ENCODE results near the gene RBPJ. TPM values are rescaled to one million over a fixed set of nuclear protein-coding genes. Genes with fewer than 3 reads are reported as not detected.

The RBPJ gene
- total and polyA plus RNA-seq, 2 of the 8 experiments (the other 6 are each of a cell fraction or from before 2014, with no cell fraction given), result 65.5 to 217 TPM

DNA sequence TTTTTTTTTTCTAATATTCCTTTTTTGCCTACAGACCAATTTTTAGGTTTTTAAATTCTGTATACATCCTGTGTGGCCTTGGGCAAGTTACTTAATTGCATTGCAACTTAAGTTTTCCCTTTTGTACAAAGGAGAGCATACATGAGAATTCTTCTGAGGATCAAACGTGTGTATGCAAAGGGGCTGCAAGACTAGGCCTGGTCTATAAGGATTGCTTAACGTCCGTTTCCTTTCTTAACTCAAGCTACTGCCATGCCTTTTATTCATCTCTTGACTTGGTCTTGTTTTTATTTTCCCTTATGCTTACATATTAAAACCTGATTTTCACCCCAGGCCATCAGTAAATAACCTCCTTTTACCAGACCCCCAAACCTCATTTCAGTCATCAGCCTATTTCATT, 13.6 kb downstream of the RBPJ start (continued):
- TF ChIP-seq, protein P1, sequence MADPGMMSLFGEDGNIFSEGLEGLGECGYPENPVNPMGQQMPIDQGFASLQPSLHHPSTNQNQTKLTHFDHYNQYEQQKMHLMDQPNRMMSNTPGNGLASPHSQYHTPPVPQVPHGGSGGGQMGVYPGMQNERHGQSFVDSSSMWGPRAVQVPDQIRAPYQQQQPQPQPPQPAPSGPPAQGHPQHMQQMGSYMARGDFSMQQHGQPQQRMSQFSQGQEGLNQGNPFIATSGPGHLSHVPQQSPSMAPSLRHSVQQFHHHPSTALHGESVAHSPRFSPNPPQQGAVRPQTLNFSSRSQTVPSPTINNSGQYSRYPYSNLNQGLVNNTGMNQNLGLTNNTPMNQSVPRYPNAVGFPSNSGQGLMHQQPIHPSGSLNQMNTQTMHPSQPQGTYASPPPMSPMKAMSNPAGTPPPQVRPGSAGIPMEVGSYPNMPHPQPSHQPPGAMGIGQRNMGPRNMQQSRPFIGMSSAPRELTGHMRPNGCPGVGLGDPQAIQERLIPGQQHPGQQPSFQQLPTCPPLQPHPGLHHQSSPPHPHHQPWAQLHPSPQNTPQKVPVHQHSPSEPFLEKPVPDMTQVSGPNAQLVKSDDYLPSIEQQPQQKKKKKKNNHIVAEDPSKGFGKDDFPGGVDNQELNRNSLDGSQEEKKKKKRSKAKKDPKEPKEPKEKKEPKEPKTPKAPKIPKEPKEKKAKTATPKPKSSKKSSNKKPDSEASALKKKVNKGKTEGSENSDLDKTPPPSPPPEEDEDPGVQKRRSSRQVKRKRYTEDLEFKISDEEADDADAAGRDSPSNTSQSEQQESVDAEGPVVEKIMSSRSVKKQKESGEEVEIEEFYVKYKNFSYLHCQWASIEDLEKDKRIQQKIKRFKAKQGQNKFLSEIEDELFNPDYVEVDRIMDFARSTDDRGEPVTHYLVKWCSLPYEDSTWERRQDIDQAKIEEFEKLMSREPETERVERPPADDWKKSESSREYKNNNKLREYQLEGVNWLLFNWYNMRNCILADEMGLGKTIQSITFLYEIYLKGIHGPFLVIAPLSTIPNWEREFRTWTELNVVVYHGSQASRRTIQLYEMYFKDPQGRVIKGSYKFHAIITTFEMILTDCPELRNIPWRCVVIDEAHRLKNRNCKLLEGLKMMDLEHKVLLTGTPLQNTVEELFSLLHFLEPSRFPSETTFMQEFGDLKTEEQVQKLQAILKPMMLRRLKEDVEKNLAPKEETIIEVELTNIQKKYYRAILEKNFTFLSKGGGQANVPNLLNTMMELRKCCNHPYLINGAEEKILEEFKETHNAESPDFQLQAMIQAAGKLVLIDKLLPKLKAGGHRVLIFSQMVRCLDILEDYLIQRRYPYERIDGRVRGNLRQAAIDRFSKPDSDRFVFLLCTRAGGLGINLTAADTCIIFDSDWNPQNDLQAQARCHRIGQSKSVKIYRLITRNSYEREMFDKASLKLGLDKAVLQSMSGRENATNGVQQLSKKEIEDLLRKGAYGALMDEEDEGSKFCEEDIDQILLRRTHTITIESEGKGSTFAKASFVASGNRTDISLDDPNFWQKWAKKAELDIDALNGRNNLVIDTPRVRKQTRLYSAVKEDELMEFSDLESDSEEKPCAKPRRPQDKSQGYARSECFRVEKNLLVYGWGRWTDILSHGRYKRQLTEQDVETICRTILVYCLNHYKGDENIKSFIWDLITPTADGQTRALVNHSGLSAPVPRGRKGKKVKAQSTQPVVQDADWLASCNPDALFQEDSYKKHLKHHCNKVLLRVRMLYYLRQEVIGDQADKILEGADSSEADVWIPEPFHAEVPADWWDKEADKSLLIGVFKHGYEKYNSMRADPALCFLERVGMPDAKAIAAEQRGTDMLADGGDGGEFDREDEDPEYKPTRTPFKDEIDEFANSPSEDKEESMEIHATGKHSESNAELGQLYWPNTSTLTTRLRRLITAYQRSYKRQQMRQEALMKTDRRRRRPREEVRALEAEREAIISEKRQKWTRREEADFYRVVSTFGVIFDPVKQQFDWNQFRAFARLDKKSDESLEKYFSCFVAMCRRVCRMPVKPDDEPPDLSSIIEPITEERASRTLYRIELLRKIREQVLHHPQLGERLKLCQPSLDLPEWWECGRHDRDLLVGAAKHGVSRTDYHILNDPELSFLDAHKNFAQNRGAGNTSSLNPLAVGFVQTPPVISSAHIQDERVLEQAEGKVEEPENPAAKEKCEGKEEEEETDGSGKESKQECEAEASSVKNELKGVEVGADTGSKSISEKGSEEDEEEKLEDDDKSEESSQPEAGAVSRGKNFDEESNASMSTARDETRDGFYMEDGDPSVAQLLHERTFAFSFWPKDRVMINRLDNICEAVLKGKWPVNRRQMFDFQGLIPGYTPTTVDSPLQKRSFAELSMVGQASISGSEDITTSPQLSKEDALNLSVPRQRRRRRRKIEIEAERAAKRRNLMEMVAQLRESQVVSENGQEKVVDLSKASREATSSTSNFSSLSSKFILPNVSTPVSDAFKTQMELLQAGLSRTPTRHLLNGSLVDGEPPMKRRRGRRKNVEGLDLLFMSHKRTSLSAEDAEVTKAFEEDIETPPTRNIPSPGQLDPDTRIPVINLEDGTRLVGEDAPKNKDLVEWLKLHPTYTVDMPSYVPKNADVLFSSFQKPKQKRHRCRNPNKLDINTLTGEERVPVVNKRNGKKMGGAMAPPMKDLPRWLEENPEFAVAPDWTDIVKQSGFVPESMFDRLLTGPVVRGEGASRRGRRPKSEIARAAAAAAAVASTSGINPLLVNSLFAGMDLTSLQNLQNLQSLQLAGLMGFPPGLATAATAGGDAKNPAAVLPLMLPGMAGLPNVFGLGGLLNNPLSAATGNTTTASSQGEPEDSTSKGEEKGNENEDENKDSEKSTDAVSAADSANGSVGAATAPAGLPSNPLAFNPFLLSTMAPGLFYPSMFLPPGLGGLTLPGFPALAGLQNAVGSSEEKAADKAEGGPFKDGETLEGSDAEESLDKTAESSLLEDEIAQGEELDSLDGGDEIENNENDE (IDR thresholded peaks at IDR 0.05; ENCODE audit: insufficient replicate concordance, low read length), result no peak
- TF ChIP-seq HDAC6 (IDR thresholded peaks at IDR 0.05; ENCODE audit: low read depth, low read length) (no peak), ZNF274 (IDR thresholded peaks at IDR 0.05; ENCODE audit: borderline replicate concordance, extremely low read depth, low read length) (no peak), SAP30 (IDR thresholded peaks at IDR 0.05; ENCODE audit: insufficient read depth, insufficient replicate concordance, low read length) (no peak), TAF1 (IDR thresholded peaks at IDR 0.05; ENCODE audit: low read depth, low read length) (no peak), GABPA (IDR thresholded peaks at IDR 0.05; ENCODE audit: borderline replicate concordance, insufficient read depth, low read length) (no peak), SIX5 (IDR thresholded peaks at IDR 0.05; ENCODE audit: low read depth, low read length) (no peak), CBX8 (IDR thresholded peaks at IDR 0.05; ENCODE audit: borderline replicate concordance, low read depth, low read length) (no peak), SRF (IDR thresholded peaks at IDR 0.05; ENCODE audit: low read depth, low read length) (no peak), CHD2 (IDR thresholded peaks at IDR 0.05; ENCODE audit: low read length) (no peak)
- TF ChIP-seq, protein P2, sequence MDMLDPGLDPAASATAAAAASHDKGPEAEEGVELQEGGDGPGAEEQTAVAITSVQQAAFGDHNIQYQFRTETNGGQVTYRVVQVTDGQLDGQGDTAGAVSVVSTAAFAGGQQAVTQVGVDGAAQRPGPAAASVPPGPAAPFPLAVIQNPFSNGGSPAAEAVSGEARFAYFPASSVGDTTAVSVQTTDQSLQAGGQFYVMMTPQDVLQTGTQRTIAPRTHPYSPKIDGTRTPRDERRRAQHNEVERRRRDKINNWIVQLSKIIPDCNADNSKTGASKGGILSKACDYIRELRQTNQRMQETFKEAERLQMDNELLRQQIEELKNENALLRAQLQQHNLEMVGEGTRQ (IDR thresholded peaks at IDR 0.05; ENCODE audit: low read length), result no peak

Data from H1 (cell line).